ENCODE measurements around the gene CRIP1.
A peak's percentile ranks its signal among the peaks of the same experiment; 100 is the strongest.

Gene CRIP1

DNA sequence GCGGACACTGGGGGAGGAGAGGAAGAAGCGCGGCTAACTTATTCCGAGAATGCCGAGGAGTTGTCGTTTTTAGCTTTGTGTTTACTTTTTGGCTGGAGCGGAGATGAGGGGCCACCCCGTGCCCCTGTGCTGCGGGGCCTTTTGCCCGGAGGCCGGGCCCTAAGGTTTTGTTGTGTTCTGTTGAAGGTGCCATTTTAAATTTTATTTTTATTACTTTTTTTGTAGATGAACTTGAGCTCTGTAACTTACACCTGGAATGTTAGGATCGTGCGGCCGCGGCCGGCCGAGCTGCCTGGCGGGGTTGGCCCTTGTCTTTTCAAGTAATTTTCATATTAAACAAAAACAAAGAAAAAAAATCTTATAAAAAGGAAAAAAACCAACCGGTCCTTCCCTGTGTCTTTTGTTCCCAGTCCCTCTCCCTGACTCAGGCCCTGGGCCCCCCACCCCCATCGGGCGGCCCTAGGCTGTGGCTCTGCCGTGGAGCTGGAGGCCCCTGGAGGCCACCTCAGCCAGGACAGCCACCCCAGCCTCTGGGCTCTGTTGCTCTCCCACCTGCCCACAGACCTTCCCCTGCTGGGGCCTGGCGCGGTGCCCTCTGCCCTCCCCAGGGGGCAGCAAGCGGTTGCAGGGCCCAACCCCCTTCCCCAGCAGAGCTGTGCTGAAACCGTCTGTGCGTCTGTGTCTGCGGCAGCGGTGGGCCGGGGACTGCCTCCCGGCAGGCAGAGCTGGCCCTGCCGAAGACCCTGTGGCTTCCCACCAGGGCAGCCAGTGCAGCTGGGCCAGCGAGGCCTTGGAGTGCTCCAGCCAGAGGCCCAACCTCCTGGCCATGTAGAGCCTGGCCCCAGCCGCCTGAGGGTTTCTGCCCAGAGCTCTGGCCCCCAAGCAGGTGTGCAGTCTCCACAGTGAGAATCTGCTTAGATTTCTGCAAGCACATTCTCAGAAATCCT lies 16.1 kb upstream of the CRIP1 start:
- DNase-seq (ENCODE audit: low spot score): no peak

DNA sequence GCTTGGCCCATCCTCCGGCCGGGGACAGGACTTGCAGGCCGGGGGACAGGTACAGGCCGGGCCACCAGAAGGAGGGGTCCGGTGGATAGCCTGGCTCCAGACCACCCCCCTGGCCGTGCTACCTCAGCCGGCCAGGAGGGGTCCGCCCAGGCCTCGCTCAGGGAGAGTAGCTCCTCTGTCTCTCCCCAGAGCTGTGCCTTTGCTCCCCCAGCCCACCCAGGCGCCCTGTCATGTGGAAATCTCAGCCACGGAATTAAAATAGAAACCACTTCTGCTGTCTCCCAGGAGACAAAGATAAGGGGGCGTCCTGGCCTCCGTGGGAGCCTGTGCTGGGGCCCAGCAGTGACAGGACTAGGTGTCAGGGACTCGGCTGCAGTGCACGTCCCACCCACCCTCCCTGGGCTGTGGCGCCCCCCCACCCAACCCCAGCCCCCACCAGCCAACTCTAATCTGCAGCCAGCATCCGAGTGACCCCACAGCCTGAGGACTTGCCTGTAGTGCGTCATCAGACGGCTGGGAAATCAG lies 15.3 kb upstream of the CRIP1 start:
- no peak for DNase-seq (ENCODE audit: low spot score)

DNA sequence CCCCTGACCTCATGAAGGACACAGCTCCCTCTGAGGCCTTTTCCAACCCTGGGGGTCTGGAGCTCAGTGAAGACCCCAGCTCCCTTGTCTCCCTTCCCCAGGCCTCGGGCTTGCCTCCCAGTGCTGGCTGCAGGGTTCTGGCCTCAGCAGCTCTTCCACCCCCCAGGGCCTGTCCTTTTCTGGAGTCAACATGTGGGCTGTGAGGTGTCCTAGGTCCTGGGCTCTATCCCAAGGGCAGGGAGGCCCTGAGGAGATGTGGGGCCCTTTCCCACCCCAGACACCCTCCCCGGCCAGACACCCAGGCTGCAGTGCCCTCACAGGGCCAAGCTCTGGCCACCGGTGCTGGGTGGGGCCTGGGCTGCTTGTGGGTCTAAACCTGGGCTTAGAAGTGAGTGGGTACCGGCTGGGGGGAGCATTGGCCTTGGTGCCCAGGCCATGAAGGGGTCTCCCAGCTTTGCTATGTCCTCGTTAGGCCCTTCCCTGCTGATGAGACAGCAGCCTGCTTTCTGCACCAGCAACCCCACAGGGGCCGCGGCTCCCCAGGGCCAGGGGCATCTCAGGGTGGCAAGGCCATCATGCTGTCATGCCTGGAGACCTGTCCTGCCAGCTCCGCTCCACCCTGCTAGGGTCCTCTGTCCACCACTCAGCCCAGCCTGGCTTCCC lies 14.7 kb upstream of the CRIP1 start:
- no peak for DNase-seq (ENCODE audit: low spot score)

DNA sequence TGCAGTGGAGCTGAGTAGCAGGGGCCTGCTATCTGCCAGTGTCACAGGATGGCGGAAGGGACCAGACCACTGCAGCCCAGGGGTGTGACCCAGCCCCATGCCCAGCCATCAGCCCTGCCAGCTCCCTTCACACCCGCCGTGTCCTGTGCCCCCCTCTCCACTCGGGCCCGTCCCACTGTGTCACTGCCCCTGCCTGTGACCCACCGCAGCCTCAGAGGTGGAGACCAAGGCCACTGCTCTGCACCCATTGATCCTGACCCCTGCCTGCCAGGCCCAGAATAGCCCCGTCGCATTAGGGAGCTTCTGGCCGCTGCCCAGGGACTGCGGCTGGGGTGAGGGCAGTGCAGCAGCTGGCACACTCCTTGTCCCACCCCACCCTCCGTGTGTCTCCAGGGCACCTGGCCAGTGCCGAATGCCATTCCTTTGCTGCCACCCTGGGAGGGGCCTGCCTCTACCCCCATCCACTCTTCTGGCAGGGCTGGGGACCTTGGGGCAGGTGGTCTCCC lies 14.1 kb upstream of the CRIP1 start:
- no peak for DNase-seq (ENCODE audit: low spot score)

DNA sequence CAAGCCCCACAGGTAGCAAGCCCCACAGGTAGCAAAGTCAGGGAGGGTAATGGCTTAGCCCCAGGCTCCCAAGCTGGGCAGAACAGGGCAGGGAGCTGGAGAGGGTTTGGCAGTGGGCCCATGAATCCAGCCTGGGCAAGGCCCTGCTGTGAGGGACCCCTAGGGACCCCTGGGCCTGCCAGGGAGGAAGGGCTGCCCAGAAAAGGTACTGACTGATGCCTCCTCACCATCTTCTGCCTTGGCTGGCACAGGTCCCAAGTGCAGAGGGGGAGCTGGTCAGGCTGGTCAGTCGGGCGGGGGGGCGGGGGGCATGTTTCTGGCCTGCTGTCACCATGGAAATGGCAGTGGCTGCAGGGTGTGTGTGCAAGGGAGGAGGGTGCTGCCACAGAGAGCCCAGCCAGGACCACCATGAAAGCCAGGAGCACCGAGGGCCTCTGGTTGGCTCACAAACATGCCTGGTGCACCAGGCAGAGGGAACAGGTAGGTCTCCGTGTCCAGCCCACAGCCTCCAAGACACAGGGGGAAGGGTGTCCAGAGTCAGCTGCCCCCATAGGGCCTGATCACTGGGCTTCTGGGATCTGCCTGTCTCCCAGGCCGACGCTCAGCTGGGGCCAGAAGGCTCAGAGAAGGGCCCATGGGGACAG lies 13.5 kb upstream of the CRIP1 start:
- DNase-seq (ENCODE audit: low spot score): no peak

DNA sequence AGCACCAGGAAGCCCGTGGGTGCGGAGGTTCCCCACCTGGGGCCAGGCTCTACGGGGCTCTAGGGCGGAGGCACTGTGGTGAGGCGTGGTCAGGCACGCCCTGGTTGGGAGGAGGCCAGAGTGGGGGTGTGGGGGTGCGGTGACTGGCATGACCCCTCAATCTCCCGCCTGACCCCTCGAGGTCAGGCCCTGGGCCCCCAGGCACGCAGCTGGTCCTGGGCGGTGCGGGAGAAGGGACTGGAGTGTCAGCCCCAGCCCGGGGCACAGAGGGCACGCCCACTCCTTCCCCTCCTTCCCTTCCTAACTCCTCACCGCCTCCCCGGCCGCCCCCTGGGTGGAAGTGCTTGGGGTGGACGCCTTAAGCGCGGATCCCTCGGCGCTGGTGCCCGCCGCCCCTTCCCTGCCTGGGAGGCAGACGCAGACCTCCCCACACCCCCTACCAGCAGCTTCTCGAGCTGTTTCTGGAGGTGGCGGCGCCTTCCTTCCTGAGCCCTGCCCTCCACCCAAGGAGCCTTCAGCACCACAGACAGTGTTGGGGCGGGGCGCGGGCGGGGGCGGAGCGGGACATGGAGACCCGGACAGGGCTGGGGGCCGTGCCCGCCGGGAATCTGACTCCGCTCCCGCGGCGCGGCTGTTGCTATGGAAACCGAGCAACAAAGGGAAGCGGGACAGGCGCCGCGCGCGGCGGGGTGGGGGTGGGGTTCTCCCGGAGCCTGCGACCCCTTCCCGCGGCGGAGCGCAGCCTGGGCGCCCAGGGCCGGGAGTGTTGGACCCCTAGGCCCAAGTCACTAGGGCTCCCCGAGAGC lies 12.8 kb upstream of the CRIP1 start:
- peak; percentile 55 for DNase-seq (ENCODE audit: low spot score)

DNA sequence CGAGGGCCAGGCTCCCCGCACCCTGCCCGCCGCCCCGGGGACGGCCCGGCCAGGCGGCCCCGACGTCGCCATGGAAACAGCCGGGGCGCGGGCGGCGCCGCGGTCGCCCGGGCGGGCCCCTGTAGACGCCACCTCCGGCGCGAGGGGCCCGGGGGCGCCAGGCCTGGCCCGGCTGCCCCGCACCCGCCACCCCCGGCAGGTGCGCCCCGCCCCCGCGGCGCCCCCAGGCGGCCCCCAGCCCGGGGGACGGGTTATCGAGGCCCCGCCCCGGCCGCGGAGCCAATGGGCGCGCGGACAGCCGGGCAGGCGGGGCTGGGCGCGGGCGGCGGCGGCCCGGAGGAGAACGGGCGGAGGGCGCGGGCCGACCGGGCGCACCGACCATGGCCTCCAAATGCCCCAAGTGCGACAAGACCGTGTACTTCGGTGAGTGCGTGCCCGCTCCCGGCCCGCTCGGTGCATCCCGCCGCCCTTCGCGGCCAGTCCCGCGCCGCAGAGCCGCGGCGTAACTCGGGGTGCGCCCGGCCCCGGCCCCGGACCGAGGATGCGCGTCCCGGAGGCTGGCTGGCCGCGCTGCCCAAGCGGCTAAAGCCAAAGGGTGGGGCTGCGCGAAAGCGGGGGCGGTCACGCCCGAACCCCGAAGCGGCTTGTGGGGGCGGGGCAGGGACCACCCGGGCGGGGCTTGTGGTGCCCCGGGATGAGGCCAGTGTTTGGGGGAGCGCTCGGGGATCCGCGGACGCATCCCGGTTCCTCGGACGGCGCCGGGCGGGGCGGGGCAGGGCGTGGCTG lies 12.0 kb upstream of the CRIP1 start, which contains the start of gene CRIP2:
CRIP2 (plus strand) TSS at position 339 of the 786 bp plus-strand sequence; CDS start at position 381, 42 bp downstream.
- peak; percentile 27 for DNase-seq (ENCODE audit: low spot score)

DNA sequence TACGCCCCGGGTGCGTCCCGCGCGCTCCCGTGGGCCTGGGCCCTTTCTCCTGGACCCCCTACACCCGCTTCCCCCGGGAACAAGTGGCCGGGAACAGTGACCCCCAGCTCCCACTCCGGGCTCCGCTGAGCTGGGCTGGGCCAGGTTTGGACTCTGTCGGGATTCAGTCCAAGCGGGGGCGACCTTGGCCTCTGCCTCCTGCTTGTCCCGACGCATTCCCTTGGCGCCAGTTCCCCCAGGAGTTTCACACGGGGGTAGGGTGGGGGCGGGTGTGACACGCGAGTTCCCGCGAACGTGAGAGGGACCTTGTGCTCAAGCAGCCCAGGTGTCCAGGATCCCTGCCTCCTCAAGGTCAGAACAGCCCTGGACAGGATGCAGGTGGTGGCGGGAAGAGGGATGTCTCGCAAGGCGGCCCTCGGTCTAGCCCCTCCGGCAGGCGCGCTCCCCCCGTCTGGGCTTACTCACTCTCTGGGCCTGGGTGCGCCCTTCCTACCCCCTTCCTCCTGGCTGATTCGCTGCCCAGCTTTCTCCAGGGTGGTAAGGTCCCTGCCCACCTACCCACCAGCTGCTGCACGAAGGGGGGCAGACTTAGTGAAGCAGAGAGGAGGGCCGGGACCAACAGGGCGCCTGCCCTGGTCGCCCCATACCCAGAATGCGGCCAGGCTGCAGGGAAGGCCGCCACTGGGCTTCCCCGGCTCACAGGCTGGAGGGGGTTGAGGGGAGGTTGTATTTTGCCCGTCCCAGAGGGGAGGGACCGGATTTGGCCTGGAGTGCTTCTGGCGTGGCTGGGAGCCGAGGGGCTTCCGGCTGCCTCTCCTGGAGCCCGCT lies 11.2 kb upstream of the CRIP1 start:
- DNase-seq (ENCODE audit: low spot score): no peak

DNA sequence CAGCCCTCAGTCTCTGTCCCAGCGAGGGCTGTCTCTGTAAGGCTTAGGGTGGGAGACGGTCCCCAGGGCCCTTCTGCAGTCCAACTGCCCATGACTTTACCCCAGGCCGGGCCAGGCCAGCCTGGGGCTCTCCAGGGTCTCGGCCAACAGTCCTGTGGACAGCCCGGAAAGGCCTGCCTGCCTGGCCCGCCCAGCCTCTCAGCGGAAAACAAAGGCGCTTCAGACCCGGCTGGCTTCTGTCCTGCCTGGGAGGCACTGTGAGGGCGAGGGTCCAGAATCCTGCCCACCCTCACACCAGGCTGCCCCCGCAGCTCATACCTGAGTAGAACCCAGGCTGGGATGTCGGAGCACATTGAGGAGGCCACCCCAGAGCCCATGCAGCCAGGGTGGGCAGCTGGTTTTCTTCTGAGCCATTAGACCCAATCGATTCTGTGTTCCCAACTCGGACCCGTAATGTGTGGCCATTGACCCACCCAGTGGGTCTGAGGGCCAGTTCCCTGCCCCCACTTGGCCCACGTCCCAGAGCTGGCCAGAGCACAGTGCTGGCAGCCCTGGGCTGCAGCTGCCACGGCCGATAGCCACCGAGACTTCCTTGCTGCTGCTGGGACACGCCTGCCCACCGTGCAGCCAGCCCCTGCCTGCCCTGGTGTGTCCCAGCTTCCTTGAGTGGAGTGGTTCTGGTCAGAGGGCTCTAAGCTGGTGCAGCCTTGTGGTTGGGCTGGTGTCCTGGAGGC lies 10.4 kb upstream of the CRIP1 start:
- no peak for DNase-seq (ENCODE audit: low spot score)

DNA sequence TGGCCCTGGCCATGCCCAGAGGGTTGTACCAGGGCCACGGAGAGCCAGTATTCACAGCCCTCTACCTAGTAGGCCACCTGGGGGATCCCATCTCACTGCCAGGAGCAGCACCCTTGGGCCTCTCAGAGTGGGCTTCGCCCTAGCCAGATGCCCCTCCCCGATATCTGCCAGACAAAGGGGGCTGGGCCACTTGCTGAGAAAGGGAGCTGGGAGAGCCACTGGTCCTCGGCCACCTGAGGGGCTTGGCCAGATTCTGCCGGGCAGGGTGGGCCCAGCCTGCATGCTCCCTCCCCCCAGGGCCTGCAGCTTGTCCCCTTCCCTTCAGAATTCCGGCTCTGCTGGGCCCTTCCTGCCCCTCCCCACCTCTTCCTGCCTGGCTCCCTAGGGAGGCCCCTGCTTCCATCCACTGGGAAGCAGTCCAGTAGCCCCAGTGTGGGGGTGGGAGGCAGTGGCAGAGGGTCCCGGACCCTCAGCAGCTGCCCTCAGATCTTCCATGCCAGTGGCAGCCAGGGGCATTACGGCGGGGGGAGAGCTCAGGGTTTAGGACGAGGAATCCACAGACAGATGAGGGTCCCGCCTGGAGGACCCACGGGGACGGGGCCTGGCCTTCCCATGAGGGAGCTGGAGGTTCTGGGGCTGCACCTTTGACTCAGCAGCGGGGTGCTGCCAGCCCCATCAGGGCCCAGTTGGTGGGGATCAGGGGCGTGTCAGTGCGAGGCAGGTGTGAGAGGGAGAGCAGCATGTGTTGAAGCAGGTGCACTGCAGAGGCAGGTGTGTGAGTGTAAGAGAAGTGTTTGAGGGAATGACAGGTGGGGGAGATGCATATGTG lies 9.6 kb upstream of the CRIP1 start:
- no peak for DNase-seq (ENCODE audit: low spot score)

DNA sequence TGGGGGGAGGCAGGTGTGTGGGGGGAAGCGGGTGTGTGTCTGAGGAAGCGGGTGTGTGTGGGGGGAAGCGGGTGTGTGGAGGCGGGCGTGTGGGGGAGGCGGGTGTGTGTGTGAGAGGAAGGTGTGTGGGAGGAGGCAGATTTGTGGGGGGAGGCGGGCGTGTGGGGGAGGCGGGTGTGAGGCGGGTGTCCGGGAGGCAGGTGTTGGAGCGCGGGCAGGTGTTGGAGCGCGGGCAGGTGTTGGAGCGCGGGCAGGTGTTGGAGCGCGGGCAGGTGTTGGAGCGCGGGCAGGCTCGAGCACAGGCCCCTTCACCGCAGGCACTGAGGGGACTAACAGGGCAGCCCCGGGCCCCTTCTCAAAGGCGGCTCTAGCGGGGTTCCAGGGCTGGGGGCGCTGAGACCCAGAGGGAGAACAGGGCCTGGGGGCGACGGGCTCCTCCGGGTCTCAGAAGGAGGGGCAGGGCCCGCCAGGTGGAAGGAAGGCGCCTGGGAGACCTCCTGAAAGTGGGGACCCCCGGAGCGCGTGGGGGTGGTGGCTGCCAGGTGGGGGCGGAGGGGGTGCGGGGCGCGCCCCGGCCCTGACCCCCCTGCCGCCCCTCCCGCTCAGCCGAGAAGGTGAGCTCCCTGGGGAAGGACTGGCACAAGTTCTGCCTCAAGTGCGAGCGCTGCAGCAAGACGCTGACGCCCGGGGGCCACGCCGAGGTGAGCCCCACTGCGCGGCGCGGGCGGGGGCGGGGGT lies 8.9 kb upstream of the CRIP1 start:
- DNase-seq (ENCODE audit: low spot score): no peak

DNA sequence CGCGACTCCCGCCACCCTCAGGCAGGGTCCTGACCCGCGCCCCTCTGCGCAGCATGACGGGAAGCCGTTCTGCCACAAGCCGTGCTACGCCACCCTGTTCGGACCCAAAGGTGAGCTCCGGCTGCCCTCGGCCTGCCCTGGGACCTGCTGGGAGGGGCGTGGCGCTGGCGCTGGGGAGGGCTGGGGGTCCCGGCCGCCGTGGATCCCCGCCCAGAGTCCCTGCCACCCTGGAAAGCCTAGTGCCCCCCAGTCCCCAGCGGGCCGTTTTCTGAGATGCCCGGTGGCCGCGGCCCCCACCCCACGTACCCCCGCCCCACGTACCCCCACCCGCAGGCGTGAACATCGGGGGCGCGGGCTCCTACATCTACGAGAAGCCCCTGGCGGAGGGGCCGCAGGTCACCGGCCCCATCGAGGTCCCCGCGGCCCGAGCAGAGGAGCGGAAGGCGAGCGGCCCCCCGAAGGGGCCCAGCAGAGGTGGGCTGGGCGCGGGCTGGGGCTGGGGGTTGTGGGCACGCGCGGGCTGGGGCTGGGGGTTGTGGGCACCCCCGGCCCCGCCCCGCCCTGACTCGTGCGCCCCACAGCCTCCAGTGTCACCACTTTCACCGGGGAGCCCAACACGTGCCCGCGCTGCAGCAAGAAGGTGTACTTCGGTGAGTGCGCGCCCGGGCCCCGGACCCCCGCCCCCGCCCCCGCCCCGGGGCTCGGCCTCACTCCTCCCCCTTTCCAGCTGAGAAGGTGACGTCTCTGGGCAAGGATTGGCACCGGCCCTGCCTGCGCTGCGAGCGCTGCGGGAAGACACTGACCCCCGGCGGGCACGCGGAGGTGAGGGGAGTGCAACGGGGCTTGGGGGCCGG lies 8.1 kb upstream of the CRIP1 start:
- no peak for DNase-seq (ENCODE audit: low spot score)

DNA sequence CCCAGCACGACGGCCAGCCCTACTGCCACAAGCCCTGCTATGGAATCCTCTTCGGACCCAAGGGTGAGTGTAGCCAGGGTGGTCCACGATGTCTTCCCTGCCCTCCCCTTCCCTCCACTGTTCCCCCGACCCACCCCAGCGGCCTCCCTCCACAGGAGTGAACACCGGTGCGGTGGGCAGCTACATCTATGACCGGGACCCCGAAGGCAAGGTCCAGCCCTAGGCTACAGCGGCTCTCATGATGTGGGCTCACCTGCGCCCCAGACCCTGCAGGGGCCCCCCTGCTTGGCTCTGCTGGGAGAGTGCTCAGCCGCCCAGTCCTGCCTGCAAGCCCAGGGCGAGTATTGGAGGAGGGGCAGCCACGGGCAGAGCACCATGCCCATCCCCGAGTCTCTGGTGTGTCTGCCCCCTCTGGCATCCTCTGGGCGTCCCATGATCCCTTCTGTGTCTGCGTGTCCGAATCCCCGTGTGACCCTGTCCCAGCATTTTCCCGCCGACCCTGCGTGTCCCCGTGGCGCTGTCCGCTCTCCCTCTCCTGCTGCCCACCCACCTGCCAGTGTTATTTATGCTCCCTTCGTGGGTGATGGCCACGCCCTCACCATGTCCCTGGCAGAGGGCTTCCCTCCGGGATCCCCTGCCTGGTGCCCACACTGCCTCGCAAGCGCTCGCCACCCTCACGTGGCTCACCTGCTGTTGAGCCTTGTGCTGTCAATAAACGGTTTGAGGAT lies 7.1 kb upstream of the CRIP1 start:
- no peak for DNase-seq (ENCODE audit: low spot score)

DNA sequence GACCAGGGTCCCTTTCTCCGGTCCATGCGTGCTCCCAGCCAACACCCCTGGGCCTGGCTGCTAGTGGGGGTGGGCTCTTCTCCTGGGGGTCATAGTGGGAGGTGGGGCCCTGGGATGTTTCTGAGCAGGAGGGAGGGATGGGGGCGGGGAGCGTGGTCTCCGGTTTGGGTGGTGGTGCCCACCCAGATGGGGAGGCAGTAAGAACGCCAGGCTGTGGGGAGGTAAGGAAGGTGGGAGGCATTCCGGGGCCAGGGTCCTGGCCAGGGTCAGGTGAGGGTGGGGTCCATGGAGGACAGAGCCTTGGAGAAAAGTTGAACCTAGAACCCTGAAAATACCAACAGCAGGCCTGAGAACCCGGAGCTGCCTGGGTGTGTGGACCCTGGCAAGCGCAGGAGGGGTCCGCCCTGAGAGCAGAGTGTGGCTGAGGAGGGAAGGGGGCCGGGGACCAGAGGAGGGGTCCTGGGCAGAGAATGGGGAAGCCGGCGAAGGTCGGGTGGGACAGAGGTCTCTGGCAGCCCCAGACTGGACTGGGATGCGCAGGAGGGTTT lies 6.4 kb upstream of the CRIP1 start:
- no peak for DNase-seq (ENCODE audit: low spot score)
